ENCODE results near the gene TASP1. TPM values are rescaled to one million over a fixed set of nuclear protein-coding genes. Genes with fewer than 3 reads are reported as not detected.
"Not testable (repeated sequence)": the region's sequence is repeated elsewhere in the genome, so short reads cannot be mapped to it uniquely, and the experiment has no call there.

Gene TASP1
- total RNA-seq, 2 experiments from 2014 or later, result 6.3 to 6.7 TPM

DNA sequence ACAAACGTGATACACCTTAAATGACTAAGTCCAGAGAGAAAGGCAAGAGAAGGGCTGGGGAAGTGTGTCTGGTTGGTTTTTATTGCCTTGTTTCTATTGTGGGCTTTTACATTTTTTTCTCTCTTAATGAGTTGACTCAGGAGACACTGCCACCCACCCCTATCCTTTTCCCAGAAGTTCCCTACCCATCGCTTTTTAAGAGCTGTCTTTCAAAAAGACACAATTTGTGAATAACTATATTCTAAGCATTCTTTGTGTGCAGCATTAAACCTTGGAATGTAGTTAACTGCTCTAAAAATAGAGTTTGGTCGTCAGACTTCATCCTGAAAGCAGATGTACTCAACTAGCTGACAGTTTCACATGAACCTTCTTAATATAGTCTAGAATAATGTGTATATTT is 242.7 kb downstream of the TASP1 start:
- no peaks in the 10 kb centered on the region for H3K9me3 Mint-ChIP-seq

DNA sequence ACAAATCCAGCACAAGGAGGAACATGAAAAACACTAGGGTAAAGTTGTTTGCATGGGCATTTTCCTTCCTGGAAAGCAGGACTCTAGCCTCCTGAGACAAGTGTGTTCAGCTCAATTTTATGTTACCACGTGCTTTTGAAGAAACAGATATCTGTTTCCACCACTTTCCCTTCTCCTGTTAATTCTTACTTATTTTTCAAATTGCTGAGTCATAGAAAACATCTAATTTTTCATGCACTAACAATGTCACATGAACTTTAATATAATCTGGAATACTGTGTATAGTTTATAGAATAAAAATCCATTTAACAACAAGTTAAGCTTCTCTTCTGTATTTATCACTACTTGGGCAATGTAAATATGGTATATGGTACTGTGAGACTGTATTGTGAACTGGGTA is 243.5 kb downstream of the TASP1 start:
- H3K9me3 Mint-ChIP-seq, result no peaks in the 10 kb centered on the region
- H3K4me1 Mint-ChIP-seq (ENCODE audit: low read depth), result no peaks in the 10 kb centered on the region
- H3K36me3 Mint-ChIP-seq (ENCODE audit: low read depth), result peaks cover 43% of the 10 kb centered on the region
- no peak overlapping the region for H3K27ac Mint-ChIP-seq
- no peak for DNase-seq
- CTCF ChIA-PET, result no interaction called here
- intact Hi-C loops (cut with micrococcal nuclease), result no loop called here
- no peak overlapping the region for H3K4me3 Mint-ChIP-seq
- no peaks in the 10 kb centered on the region for H3K27me3 Mint-ChIP-seq (ENCODE audit: low read depth)

More for the DNA sequence above, 242.7 kb downstream of the TASP1 start:
- Mint-ChIP-seq H3K4me3 (no peak overlapping the region), H3K4me1 (ENCODE audit: low read depth) (no peaks in the 10 kb centered on the region), H3K27ac (no peak overlapping the region), H3K27me3 (ENCODE audit: low read depth) (no peaks in the 10 kb centered on the region), H3K36me3 (ENCODE audit: low read depth) (peaks cover 38% of the 10 kb centered on the region)
- no peak for DNase-seq
- intact Hi-C loops (cut with micrococcal nuclease), result no loop called here
- CTCF ChIA-PET, result no interaction called here

DNA sequence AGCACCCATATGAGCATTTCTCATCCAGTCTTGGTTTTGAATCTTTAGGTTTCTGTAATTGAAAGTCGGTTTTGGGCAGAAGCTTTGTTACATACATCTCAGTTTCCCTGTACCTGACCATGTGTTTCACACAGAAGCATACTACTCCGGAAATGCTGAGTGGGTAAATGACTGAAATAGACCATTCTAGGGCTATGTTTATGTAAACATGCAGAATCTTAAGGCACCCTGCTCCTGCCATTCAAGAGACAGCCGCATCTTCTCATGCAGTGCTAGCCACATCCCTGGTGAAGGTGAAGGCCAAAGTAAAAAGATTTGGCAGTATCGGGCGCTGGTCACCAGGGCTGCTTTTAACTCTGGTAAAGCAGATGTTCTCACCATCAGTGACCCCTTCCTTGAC is 246.3 kb downstream of the TASP1 start:
- peaks cover 63% of the 10 kb centered on the region for H3K36me3 Mint-ChIP-seq (ENCODE audit: low read depth)
- CTCF ChIA-PET, result no interaction called here

DNA sequence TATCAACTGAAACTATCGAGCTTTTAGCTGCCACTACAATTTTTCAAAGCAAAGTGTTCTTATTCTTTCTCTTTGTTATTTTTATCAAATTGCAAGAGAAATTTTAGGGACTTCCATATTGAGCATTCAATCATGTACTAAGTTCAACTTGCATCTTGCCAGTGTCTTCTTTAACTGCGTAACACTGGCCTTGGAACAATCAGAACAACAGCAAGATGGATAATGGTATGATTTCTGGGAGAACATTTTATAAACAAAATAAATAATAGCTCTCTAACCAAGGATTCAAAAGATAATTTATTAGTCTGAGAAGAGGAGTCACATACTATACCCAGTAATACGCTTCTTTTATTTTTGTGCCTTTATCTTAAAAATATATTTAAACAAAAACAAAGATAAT is 249.6 kb downstream of the TASP1 start:
- Mint-ChIP-seq H3K9me3 (peaks cover 13% of the 10 kb centered on the region), H3K27me3 (ENCODE audit: low read depth) (no peaks in the 10 kb centered on the region), H3K27ac (no peak overlapping the region), H3K4me1 (ENCODE audit: low read depth) (no peaks in the 10 kb centered on the region), H3K4me3 (no peak overlapping the region), H3K36me3 (ENCODE audit: low read depth) (peaks cover 80% of the 10 kb centered on the region)
- CTCF ChIA-PET, result interaction anchor here (0.6 kb wide), 2 partner anchors 203 to 382 kb away, joined by 3 to 5 read pairs; no protein-coding TSS in a partner anchor
- intact Hi-C loops (cut with micrococcal nuclease), result no loop called here
- no peak for DNase-seq

More for the DNA sequence above, 246.3 kb downstream of the TASP1 start:
- intact Hi-C loops (cut with micrococcal nuclease), result no loop called here
- Mint-ChIP-seq H3K27me3 (ENCODE audit: low read depth) (no peaks in the 10 kb centered on the region), H3K9me3 (peaks cover 6% of the 10 kb centered on the region), H3K4me1 (ENCODE audit: low read depth) (no peaks in the 10 kb centered on the region), H3K4me3 (no peak overlapping the region), H3K27ac (no peak overlapping the region)
- DNase-seq, result no peak

GRCh38 chr20:13384132-13384531 is 254.6 kb downstream of the TASP1 start:
- Mint-ChIP-seq H3K4me3 (no peak overlapping the region), H3K9me3 (peaks cover 38% of the 10 kb centered on the region), H3K27ac (no peak overlapping the region), H3K27me3 (ENCODE audit: low read depth) (no peaks in the 10 kb centered on the region), H3K36me3 (ENCODE audit: low read depth) (peaks cover 56% of the 10 kb centered on the region), H3K4me1 (ENCODE audit: low read depth) (no peaks in the 10 kb centered on the region)
- intact Hi-C loops (cut with micrococcal nuclease), result no loop called here
- DNase-seq, result no peak
- CTCF ChIA-PET, result no interaction called here

DNA sequence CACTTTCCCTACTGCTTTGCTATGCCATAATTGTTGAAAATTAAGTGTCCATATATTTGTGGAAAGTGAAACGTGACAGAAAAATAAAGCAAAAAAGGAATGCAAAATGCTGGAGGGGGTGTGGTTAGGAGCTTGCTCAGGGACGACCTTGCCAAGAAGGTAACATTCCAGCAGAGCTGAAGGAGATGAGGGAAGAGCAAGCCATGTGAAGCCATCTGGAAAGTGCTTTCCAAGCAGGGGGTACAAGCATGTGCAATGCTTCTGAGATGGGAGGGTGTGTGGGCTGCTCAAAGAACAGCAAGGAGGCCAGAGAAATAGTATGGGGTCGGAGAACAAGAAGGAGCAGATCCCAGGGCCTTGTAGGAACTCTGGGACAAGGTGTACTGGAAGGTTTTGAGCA is 255.9 kb downstream of the TASP1 start:
- Mint-ChIP-seq H3K4me1 (ENCODE audit: low read depth) (no peaks in the 10 kb centered on the region), H3K9me3 (peaks cover 50% of the 10 kb centered on the region), H3K27me3 (ENCODE audit: low read depth) (no peaks in the 10 kb centered on the region), H3K4me3 (no peak overlapping the region), H3K27ac (no peak overlapping the region), H3K36me3 (ENCODE audit: low read depth) (peaks cover 46% of the 10 kb centered on the region)
- no peak for DNase-seq
- intact Hi-C loops (cut with micrococcal nuclease), result no loop called here
- CTCF ChIA-PET, result no interaction called here

- H3K27ac Mint-ChIP-seq; DNase-seq; H3K4me1 Mint-ChIP-seq (ENCODE audit: low read depth); H3K4me3 Mint-ChIP-seq; H3K27me3 Mint-ChIP-seq (ENCODE audit: low read depth); intact Hi-C loops (cut with micrococcal nuclease): not testable (repeated sequence)
- Mint-ChIP-seq H3K9me3 (peaks cover 58% of the 10 kb centered on the region), H3K36me3 (ENCODE audit: low read depth) (peaks cover 30% of the 10 kb centered on the region)
- CTCF ChIA-PET, result interaction anchor here (0.6 kb wide), 1 partner anchor 166 kb away, joined by 7 read pairs; no protein-coding TSS in a partner anchor
Observed at GRCh38 chr20:13380497-13381229, 258.1 kb downstream of the TASP1 start.

DNA sequence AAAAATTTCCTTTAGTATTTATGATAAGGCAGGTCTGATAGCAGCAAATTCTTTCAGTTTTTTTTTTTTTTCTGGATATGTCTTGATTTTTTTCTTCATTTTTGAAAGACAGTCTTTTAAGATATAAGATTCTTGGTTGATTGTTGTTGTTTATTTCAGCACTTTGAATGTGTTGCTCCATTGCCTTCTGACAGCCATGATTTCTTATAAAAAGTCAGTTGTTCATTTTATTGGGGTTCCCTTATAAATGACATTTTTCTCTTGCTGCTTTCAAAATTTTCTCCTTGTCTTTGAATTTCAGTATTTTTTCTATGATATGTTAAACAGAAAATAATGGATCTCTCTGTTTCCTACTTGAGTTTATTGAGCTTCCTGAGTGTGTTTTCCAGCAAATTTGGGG is 265.3 kb downstream of the TASP1 start:
- Mint-ChIP-seq H3K27ac (no peak overlapping the region), H3K27me3 (ENCODE audit: low read depth) (no peaks in the 10 kb centered on the region), H3K36me3 (ENCODE audit: low read depth) (peaks cover 6% of the 10 kb centered on the region)

DNA sequence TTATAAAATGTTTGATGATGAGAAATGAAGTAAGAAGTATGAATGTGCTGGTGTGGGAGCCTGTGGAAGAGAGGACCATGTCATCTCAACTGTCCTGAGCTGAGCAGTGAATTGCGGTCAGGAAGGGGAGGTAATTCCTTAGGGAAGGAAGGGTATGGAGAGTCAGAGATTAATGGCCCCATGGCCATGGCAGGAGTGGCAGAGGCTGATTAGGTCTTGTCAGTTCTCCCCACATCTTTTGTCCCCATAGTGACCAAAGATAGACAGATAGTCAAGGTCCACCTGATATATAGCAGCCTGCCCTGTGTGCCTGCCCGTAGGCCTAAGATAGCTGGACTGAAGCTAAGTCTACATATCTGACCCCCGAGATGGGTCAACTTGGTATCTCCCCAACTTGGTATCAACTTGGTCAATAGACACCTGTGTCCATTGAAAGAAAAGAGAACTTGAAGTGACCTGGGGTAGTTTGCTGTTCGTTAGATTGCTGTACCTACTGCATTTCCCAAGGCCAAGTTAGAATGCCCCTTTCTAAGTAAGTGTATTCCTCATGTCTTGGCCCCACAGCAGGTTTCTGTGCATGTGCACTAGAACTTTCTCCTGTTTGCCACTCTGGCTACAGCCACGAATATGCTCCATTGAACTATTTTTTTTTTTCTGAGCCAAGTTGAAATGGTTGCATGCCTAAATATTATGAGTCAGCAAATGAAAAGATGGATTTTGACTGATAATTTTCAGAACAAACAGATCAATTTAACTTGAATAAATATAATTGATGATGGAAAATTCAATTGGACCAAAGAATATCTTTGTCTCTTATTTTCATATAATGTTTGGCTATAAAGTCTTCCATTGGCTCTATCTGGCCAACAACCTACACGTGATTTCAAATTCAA is 274.2 kb downstream of the TASP1 start:
- Mint-ChIP-seq H3K4me3 (no peak overlapping the region), H3K36me3 (ENCODE audit: low read depth) (no peaks in the 10 kb centered on the region), H3K27ac (no peak overlapping the region), H3K9me3 (no peaks in the 10 kb centered on the region), H3K4me1 (ENCODE audit: low read depth) (no peaks in the 10 kb centered on the region), H3K27me3 (ENCODE audit: low read depth) (no peaks in the 10 kb centered on the region)
- CTCF ChIA-PET, result no interaction called here
- intact Hi-C loops (cut with micrococcal nuclease), result no loop called here
- no peak for DNase-seq

More for the DNA sequence above, 265.3 kb downstream of the TASP1 start:
- Mint-ChIP-seq H3K4me3 (no peak overlapping the region), H3K4me1 (ENCODE audit: low read depth) (no peaks in the 10 kb centered on the region), H3K9me3 (peaks cover 41% of the 10 kb centered on the region)
- CTCF ChIA-PET, result no interaction called here
- no peak for DNase-seq
- intact Hi-C loops (cut with micrococcal nuclease), result no loop called here

DNA sequence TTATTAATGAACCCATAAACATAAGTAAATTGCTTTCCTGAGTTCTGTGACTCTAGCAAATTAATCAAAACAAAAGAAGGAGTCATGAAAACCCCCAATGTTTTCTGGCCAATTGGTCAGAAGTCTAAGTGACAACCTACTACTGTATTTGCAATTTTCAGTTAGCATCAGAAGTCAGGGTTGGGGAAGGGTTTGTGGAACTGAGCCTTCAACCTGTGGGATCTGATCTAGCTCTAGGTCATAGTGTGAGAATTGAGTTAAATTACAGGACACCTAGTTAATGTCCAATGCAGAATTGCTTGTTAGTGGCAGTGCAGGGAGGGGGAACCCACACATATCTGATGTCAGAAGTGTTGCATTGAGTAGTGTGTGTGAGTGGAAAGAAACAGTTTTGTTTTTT is 275.3 kb downstream of the TASP1 start:
- Mint-ChIP-seq H3K4me1 (ENCODE audit: low read depth) (no peaks in the 10 kb centered on the region), H3K27ac (no peak overlapping the region), H3K27me3 (ENCODE audit: low read depth) (no peaks in the 10 kb centered on the region), H3K36me3 (ENCODE audit: low read depth) (no peaks in the 10 kb centered on the region), H3K9me3 (no peaks in the 10 kb centered on the region), H3K4me3 (no peak overlapping the region)
- DNase-seq, result no peak
- CTCF ChIA-PET, result no interaction called here
- intact Hi-C loops (cut with micrococcal nuclease), result no loop called here

DNA sequence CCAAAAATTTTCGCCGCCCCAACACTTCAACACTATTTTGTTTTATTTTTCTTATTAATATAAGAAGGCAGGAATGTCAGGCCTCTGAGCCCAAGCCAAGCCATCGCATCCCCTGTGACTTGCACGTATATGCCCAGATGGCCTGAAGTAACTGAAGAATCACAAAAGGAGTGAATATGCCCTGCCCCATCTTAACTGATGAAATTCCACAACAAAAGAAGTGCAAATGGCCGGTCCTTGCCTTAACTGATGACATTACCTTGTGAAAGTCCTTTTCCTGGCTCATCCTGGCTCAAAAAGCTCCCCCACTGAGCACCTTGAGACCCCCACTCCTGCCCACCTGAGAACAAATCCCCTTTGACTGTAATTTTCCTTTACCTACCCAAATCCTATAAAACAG is 276.6 kb downstream of the TASP1 start:
- intact Hi-C loops (cut with micrococcal nuclease); H3K27me3 Mint-ChIP-seq (ENCODE audit: low read depth): not testable (repeated sequence)

GRCh38 chr20:13358936-13359335 is 279.8 kb downstream of the TASP1 start:
- H3K27me3 Mint-ChIP-seq (ENCODE audit: low read depth); H3K4me3 Mint-ChIP-seq; CTCF ChIA-PET; intact Hi-C loops (cut with micrococcal nuclease); H3K27ac Mint-ChIP-seq; H3K36me3 Mint-ChIP-seq (ENCODE audit: low read depth); H3K4me1 Mint-ChIP-seq (ENCODE audit: low read depth); H3K9me3 Mint-ChIP-seq; DNase-seq: not testable (repeated sequence)

More for the DNA sequence above, 276.6 kb downstream of the TASP1 start:
- H3K4me1 Mint-ChIP-seq (ENCODE audit: low read depth); H3K27ac Mint-ChIP-seq; DNase-seq; H3K36me3 Mint-ChIP-seq (ENCODE audit: low read depth); H3K9me3 Mint-ChIP-seq; H3K4me3 Mint-ChIP-seq: not testable (repeated sequence)
- CTCF ChIA-PET, result interaction anchor here (0.6 kb wide), 1 partner anchor 458 kb away, joined by 4 read pairs; no protein-coding TSS in a partner anchor

GRCh38 chr20:13357782-13358181 is 280.9 kb downstream of the TASP1 start:
- intact Hi-C loops (cut with micrococcal nuclease); CTCF ChIA-PET: not testable (repeated sequence)

More at GRCh38 chr20:13357782-13358181, 280.9 kb downstream of the TASP1 start:
- H3K27ac Mint-ChIP-seq; H3K4me3 Mint-ChIP-seq; H3K9me3 Mint-ChIP-seq; H3K36me3 Mint-ChIP-seq (ENCODE audit: low read depth); H3K27me3 Mint-ChIP-seq (ENCODE audit: low read depth); H3K4me1 Mint-ChIP-seq (ENCODE audit: low read depth); DNase-seq: not testable (repeated sequence)

Data from activated naive CD4-positive, alpha-beta T cell treated with anti-CD3 and anti-CD28 coated beads for 36 hours (primary cell).